HG02798 (cell line): Measurements from ENCODE around the gene RAP1A.
A peak's percentile ranks its signal among the peaks of the same experiment; 100 is the strongest.
"Not testable (repeated sequence)": the region's sequence is repeated elsewhere in the genome, so short reads cannot be mapped to it uniquely, and the experiment has no call there.

Source experiments
- ATAC-seq: cut with Tn5 transposase; IDR thresholded peaks from one replicate; pipeline ENCODE4 v1.9.1; 2021; ENCODE audit warnings: mild to moderate bottlenecking; ENCODE audit not compliant: unreplicated experiment, poor library complexity

RAP1A gene

DNA sequence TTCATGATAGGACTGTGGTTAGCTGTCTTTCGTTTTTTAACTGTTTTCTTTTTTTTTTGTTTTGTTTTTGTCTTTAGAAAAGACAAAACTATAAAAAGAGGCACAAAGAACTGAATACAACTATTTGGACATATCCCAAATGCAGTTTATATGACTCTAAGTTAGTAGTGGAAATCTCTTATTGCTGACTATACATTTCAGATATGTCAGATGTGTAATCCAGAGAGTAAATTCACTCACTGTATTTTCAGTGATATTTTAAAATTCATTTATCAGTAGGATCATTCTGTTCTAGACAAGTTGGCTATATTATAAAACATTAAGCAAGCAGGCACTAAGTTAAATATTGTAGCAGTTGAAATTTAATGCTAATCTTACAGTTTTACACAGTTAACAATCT lies 5.7 kb downstream of the RAP1A start:
- ATAC-seq = no peak

GRCh38 chr1:111628153-111628552 lies 8.6 kb downstream of the RAP1A start:
- ATAC-seq = no peak

DNA sequence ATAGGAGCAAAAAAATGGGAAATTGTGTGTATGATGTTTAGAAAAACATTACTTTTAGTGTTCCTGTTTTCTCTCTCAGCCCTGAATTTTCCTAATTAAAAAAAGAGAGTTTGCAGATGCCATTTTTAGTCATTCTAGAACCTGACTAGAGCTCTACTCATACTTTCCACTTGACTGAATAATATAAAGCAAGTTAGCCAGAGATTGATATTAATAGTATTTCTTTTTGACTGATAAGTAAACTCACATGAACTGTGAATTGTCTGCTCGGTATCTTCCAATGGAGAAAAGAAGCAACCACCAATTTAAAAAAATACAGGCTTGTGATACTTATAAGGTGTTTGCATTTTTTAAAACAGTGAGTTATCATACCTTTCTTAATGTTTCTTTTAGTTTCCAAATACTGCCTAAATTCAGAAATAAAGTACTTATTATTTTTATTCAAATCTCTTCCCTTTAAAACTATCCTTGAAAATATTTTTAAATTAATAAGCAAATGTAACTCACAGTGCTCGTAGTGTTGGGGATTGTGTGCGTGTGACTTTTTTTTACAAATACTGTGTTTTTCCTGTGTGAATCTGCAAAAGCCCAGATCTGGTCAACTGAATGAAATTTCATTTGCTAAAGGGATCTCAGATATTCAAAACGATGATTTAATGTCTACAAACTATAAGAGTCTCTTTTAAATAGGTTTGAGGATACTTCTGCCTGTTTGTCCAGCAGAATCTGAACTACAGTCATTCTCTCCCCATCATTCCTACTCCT lies 9.8 kb downstream of the RAP1A start:
- no peak for ATAC-seq

DNA sequence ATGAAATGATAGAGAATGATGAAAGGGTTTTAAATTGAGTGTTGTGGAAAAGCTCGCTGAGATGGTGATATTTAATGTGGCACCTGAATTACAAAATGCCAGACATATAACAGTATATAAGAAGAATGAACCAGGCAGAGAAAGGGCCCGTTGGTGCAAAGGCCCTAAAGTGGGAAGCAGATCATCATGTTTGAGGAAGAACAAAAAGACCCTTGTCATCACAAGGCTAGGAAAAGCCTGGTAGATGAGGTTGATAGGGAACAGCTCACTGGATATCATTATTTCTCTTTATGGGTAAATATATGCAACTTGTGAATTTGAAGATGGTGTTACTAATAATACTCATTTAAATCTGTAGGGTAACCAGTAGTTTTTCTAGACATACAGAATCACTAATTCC lies 11.0 kb downstream of the RAP1A start:
- no peak for ATAC-seq

GRCh38 chr1:111631502-111631901 lies 11.9 kb downstream of the RAP1A start:
- no peak for ATAC-seq

DNA sequence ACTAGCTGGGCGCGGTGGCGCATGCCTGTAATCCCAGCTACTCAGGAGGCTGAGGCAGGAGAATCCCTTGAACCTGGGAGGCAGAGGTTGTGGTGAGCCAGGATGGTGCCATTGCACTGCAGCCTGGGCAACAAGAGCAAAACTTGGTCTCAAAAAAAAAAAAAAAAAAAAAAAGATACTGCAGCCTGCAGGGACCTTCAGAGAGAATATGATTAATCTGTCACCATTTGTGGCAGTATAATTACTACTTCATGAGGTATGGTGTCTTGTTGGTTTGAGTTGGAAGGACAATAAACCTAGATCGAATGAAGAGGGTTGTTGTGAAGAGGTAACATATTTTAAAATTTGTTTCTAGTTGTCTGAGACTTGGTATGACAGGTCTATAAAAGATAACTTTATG lies 13.2 kb downstream of the RAP1A start:
- not testable (repeated sequence) for ATAC-seq

DNA sequence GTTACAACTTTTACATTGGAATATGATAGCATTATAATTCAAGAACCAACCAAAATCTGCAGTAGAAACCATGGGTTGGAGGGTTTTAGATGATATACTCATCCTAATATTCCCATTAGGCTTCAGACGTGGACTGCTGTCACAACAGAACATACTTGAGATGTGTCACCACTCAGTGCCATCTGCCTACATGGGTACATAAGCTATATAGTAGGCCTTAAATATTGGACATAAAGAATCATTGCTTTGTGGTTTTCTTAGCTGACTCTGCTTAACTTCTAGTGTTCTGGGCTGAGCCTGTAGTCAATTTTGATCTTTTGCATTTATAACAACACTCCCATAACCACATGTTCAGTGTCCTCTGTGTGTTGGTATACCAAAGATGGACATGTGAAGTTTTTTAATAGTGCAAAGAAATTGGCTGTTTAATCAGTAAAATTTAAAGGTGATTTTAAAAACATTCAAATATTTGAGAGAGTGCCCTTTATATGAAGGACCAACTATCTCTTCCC lies 14.2 kb downstream of the RAP1A start:
- ATAC-seq = no peak

DNA sequence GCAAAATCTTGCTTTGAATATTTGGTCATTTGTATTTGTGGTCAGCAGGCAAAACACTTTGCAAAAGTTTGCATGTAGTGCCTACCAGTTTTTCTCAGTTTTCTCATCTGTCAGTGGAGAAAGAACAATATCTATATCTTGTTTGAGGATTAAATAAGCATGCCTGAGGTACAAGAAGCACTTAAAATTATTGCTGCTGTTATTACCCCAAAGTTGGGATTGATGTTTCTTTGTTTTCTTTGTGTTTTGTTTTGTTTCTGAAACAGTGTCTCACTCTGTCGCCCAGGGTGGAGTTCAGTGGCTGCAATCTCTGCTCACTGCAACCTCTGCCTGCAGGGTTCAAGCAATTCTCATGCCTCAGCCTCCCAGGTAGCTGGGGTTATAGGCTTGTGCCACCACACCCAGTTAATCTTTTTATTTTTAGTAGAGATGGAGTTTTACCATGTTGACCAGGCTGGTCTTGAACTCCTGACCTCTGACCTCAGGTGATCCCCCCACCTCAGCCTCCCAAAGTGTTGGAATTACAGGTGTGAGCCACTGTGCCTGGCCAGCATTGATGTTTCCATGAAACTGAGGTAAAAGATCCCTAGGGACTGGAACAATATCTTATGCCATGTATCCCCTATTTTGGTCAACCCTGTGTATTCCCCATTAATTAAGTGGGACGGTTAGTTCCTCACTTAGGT lies 15.9 kb downstream of the RAP1A start:
- no peak for ATAC-seq

DNA sequence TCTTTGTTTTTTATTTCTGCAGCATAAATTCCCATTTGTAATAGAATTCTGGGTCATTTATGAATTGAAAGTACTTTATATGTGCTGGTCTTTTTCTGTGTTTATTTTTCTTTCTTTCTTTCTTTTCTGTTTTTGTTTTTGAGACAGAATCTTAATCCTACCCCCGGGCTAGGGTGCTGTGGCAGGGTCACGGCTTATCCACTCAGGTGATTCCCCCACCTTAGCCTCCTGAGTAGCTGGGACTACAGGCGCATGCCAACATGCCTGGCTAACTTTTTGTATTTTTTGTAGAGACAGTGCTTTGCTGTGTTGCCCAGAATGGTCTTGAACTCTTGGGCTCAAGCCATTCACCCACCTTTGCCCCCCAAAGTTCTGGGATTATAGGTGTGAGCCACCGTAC lies 18.7 kb downstream of the RAP1A start:
- ATAC-seq = no peak

DNA sequence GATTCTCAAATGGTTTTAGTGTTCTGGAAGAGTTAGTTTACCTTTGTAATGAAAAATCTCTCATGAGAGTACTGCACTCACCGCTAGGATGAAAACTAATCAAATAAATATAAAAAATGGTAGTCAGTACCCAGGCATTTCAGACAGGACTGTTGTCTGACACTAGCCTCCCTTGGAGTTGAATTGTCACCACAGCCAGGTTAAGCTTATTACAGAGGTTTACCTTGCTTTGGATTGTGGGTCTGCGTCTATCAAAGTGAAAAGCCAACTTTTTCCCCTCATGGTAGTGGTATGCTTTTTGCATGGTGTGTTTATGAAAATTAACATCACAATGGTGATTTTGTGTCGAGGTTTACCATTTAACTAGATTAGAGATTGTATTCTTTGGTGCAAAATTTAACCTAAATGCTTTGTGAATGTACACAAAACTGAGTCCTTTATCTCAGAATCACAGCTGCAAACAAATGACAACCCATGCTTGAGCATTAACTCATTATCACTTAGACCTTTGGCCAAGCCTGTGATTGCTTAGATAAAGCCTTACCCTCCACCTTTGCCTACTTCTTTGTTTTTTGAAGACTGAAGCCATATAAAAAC lies 20.1 kb downstream of the RAP1A start:
- no peak for ATAC-seq

DNA sequence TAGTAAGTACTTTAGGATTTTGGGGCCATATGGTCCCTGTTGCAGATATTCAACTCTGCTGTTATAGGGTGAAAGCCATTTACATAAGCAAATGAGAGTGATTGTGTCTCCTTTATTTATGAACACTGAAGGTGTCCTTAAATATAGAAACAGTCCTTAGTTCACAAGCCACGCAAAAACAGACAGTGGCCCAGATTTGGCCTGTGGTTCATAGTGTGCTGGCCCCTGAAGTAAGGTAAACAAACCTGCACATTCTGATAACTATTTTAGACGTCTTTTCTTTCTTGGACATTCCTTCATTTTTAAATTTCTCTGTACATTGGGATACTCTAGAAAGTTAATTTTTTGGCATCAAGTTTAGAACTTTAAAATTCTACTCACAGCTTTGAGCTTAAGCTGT lies 23.5 kb downstream of the RAP1A start:
- no peak for ATAC-seq

DNA sequence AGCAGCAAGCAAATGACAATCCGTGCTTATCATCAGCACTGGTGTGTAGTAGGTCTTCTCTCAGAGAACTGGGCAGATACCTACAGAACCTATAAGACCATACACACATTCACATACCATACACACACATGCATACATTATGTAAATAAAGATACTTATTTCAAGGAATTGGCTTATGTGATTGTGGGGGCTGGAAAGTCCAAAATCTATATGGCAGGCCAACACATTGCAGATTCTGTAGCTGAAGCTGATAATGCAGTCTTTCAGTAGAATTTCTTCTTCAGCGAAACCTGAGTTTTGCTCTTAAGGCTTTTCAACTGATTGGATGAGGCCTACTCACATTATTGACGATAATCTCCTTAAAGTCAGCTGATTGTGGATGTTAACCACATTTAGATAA lies 24.1 kb downstream of the RAP1A start:
- no peak for ATAC-seq

DNA sequence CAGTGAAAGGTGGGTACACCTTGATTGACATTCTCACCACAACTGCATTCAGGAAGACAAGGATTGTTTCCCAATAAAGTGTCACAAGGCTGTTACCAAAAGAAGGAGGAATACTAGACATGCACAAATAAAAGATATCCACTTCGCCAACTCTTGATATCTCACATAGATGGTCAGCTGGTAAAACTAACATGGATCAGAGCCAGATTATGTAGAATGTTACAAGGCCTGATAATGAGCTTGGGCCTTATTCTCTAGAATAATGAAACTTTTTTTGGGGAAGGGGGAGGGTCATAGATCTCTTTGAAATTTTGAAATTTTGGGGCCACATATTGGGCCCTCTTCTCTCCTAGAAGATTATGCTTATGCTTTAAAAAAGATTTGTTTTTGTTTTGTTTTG lies 24.9 kb downstream of the RAP1A start:
- ATAC-seq = no peak

DNA sequence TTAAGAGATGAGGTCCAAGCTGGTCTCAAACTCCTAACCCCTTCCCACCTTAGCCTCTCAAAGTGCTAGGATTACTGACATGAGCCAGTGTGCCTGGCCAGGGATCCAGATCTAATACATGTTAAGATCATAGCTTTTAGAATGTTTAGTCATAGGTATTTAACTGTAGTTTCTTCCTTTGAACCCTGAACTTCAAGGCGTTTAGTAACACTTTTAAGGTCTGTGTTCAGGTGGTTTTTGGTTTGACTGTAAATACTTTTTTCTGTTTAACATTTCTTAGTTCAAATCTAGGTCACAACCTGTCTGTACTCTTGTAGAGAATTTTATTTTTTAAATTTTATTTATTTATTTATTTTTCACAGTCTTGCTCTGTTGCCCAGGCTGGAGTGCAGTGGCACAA lies 28.1 kb downstream of the RAP1A start:
- no peak for ATAC-seq

GRCh38 chr1:111648806-111649205 lies 29.2 kb downstream of the RAP1A start:
- ATAC-seq = no peak

- ATAC-seq = no peak
These were observed 29.6 kb downstream of the RAP1A start for GRCh38 chr1:111649227-111649626.

DNA sequence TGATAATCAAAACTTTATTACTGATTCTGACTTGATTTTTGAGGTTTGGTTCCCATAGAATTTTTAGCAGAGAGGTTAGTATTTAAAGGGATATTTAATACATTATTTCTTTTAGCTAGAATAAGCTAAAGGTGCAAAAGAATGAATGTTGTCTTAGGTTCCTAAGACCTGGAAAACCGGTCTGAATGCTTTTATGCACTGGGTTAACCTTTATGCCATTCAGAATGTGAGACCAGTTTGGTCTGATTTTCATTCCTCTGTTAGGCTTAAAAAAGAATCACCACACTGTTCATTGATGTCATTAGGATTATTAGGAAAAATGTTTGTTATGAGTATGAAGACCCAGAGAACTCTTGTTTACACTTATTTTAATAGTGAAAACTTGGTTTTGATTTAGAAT lies 30.1 kb downstream of the RAP1A start:
- ATAC-seq = no peak

- no peak for ATAC-seq
These were observed 34.1 kb downstream of the RAP1A start for GRCh38 chr1:111653709-111654108.

- ATAC-seq = peak; percentile 47
These were observed 35.2 kb downstream of the RAP1A start for GRCh38 chr1:111654839-111655238.

DNA sequence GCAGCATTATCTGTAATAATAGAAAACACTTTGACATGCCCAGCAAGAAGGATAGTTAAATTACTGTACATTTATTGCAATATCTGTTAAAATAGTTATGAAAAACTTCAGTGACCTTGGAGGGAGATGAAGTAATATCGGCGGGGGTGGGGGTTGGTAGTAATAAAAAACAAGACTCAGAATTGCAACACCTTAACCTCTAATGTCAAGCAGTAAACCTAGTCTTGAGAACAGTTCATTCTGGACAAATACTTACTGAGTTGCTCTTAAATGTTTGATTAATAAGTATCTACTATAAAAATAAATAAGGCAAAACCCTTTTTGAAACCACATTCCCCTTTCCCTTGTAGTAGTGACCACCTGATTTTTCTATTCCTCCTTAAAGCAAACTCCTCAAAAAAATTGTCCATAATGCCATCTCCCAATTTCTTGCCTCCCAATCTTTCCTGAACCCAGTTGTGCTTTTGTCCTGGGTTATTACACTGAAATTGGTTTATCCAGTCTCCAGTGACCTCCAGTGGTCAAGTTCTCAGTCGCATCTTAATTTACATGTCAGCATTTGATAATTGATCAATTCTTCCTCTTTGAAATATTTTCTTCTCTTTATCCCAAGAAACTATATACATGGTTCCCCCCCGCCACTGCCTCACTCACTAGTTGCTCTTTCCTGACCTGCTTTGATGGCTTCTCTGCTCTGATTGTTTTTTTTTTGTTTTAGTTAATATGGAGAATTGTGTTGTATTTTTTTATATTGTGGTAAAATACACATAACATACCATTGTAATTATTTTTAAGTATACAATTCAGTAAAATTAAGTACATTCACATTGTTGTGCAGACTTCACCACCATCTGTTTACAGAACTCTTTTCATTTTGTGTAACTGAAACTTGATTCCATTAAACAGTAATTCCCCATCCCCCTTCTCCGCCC lies 36.8 kb downstream of the RAP1A start:
- ATAC-seq = no peak
